Activated CD8-positive, alpha-beta memory T cell treated with anti-CD3 and anti-CD28 coated beads, Interleukin-2, amount 10 ng/mL, durations not matched to agents 7 days and 5 days (primary cell): Measurements from ENCODE around the gene ADCK1. TPM values are rescaled to one million over a fixed set of nuclear protein-coding genes. Genes with fewer than 3 reads are reported as not detected.

ENCODE experiments used
- ATAC-seq: fragments of 150-1000 bp; cut with Tn5 transposase; one replicate; pipeline ENCODE4 v1.10.0; 2021; ENCODE audit warnings: moderate library complexity
- CTCF ChIA-PET: fragments of 350-600 bp; sonication (Branson Sonifier 250); formaldehyde crosslinking; loops from one replicate; lab custom pipeline; 2021; ENCODE audit warnings: antibody characterized with exemption; lab: Charles Lee
- DNase-seq: peaks from one replicate; pipeline ENCODE4 v3.0.0-alpha.2; 2020
- H3K27ac Mint-ChIP-seq: one replicate; pipeline ENCODE4 v1.8.0; 2021; ENCODE audit warnings: mild to moderate bottlenecking, mixed read lengths
- H3K27me3 Mint-ChIP-seq: one replicate; pipeline ENCODE4 v1.8.0; 2021; ENCODE audit warnings: mixed read lengths
- H3K36me3 Mint-ChIP-seq: one replicate; pipeline ENCODE4 v1.8.0; 2021; ENCODE audit warnings: mild to moderate bottlenecking, mixed read lengths
- H3K4me1 Mint-ChIP-seq: one replicate; pipeline ENCODE4 v1.8.0; 2021; ENCODE audit warnings: mixed read lengths
- H3K4me3 Mint-ChIP-seq: one replicate; pipeline ENCODE4 v1.8.0; 2021; ENCODE audit warnings: mild to moderate bottlenecking, moderate library complexity, mixed read lengths
- H3K9me3 Mint-ChIP-seq: one replicate; pipeline ENCODE4 v1.8.0; 2022; ENCODE audit warnings: low read depth, mixed read lengths
- total RNA-seq, 2 experiments: library from RNA; stranded (reverse); gene quantifications; one replicate each; pipeline ENCODE4 v1.2.3, GENCODE V29; 2021

The ADCK1 gene
- total RNA-seq, 2 experiments from 2014 or later = 2.5 to 3.5 TPM

DNA sequence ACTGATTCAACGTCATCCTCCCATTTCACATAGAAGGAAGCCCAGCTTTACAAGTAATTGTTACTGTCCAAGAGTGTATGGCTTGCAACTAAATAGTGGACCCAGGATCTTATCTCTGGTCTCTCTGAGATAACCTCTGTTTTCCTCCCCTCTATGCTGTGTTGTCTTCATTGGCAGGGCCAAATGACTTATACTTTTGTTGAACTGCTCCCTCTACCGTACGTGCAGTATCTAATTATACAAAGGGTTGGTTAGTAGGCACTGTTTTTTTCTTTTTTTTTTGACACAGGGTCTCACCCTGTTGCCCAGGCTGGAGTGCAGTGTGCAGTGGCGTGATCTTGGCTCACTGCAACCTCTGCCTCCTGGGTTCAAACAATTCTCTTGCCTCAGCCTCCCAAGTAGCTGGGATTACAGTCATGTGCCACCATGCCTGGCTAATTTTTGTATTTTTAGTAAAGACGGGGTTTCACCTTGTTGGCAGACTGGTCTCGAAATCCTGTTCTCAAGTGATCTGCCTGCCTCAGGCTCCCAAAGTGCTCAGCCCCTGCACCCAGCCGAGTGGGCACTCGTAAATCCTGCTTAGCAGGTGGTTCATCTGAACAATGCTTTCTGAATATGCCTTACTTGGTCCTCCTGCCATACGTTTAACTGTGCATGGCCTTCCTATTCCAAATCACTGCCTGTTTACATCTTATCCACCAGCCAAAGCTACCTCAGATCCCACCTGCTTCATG is 162.1 kb downstream of the ADCK1 start:
- CTCF ChIA-PET = no interaction called here
- peaks cover 18% of the 10 kb centered on the region for H3K27me3 Mint-ChIP-seq
- no peak overlapping the region for H3K4me3 Mint-ChIP-seq
- DNase-seq (no peak), ATAC-seq (no peak)
- no peaks in the 10 kb centered on the region for H3K36me3 Mint-ChIP-seq
- H3K27ac Mint-ChIP-seq = no peak overlapping the region
- peaks cover 3% of the 10 kb centered on the region for H3K4me1 Mint-ChIP-seq
- H3K9me3 Mint-ChIP-seq = no peaks in the 10 kb centered on the region

DNA sequence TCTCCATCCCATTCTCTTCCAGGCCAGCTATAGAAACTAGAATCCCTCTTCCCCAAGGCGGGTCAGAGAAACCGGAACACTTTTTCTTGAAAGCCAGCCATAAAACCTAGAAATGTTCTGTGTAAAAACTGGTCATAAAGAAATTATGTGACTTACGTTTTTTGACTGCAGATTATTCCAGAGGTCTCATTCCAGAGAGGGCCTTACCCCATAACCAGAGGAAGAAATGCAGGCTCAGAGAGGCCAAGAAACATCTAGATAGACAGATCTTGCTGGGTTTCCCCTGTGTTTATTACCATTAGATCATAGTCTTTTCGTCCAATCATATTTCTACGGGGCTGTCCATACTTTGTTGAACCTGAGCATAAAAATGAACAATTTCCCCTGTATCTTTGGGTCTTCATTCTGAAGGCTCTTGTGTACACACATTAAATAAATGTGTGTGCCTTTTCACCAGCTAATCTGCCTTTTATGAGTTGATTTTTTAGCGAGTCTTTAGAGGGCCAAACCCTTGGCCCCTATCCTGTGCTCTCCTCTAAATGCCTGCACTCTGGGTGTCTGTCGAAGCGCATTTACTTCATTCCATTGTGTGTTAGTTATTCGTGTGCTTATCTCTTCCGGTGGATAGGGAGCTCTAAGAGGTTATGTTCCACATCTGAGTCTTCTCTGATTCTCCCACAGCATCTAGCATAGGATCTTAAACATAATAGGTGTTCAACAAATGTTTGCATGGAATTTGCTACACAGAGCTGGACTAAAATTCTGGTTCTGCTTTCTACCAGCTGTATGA is 163.0 kb downstream of the ADCK1 start:
- Mint-ChIP-seq H3K4me3 (no peak overlapping the region), H3K4me1 (peaks cover 3% of the 10 kb centered on the region), H3K9me3 (no peaks in the 10 kb centered on the region), H3K27me3 (peaks cover 19% of the 10 kb centered on the region), H3K36me3 (no peaks in the 10 kb centered on the region), H3K27ac (no peak overlapping the region)
- ATAC-seq (no peak), DNase-seq (no peak)
- CTCF ChIA-PET = no interaction called here

DNA sequence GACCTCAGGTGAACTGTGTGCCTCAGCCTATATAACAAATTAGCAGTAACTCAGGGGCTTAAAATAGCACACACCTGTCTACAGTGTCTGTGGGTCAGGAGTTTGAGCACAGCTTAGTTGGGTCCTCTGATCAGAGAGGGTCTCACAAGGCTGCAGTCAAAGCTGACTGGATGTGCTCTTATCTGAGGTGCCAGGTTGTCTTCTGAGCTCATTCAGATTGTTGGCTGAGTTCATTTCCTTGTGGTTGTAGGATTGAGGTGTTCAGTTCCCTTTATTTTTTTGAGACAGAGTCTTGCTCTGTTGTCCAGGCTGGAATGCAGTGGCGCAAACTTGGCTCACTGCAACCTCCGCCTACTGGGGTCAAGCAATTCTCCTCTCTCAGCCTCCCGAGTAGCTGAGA is 164.7 kb downstream of the ADCK1 start:
- no peak for ATAC-seq
- Mint-ChIP-seq H3K4me1 (peaks cover 3% of the 10 kb centered on the region), H3K27ac (no peak overlapping the region), H3K4me3 (no peak overlapping the region), H3K36me3 (no peaks in the 10 kb centered on the region), H3K27me3 (peaks cover 23% of the 10 kb centered on the region), H3K9me3 (no peaks in the 10 kb centered on the region)
- no peak for DNase-seq
- CTCF ChIA-PET = no interaction called here

DNA sequence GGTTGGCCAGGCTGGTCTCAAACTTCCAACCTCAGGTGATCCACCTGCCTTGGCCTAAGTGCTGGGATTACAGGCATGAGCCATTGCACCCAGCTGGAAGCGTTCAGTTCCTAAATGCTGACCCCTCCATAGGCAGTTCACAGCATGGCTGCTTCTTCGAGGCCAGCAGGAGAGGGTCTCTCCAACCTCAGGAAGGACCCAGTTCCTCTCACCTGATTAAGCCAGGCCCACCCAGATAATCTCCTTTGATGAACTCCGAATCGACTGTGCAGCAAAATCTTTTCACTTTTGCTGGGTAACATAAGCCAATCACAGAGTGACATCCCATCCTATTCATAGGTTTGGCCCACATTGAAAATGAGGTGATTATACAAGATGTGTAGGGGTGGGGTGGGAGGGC is 165.1 kb downstream of the ADCK1 start:
- no peak for ATAC-seq
- Mint-ChIP-seq H3K27me3 (peaks cover 23% of the 10 kb centered on the region), H3K36me3 (no peaks in the 10 kb centered on the region), H3K27ac (no peak overlapping the region), H3K9me3 (no peaks in the 10 kb centered on the region), H3K4me1 (peaks cover 3% of the 10 kb centered on the region), H3K4me3 (no peak overlapping the region)
- DNase-seq = no peak
- CTCF ChIA-PET = no interaction called here

DNA sequence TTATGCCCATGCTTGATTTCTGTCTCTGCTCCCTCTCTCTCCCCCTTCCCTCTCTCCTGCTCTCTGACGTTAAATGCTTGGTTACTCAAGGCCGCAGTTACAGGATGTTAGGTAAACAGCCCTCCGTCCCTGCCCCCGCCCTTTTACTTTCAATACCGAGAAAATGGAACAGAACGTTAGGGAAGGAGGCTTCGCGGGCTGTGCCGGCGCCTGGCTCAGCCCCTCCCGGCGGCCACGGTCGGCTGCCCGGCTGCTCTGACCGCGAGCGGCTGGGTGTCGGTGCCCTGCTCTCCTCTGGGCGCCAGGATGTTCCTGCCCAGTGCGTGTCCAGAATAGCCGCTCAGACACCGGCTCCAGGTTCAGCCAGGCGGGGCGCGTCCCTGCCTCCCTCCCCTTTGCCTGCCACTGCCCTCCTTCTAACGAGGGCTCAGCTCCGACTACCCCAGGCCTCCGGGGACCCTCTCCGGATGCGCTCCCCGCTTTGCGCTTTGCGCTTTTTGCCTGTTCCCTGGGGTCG is 166.1 kb downstream of the ADCK1 start:
- DNase-seq (peak; percentile 67), ATAC-seq (peak; percentile 86)
- Mint-ChIP-seq H3K4me3 (peak overlapping the region; percentile 48), H3K36me3 (no peaks in the 10 kb centered on the region), H3K27me3 (peaks cover 26% of the 10 kb centered on the region), H3K4me1 (peaks cover 3% of the 10 kb centered on the region), H3K27ac (peak overlapping the region; percentile 38), H3K9me3 (no peaks in the 10 kb centered on the region)
- CTCF ChIA-PET = no interaction called here

DNA sequence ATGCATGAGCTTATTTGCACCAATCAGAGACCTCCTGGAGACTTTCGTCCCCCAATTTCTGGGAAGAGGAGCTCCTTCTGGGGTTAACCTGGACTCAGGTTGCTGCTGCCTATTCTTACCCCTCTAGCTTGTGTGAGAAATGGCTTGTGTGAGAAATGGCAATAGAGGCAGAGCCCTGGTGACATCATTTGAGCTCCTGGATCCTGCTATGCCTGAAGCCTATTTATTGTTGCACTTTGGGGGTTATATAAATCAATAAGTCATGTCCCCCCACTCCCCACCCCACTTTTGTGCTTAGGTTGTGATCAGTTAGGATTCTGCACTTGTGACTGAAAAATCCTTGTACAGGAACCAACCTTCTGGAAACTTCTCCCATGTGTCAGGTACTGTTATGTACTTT is 167.2 kb downstream of the ADCK1 start:
- peaks cover 27% of the 10 kb centered on the region for H3K27me3 Mint-ChIP-seq
- CTCF ChIA-PET = interaction anchor here (0.6 kb wide), 1 partner anchor 152 kb away, joined by 3 read pairs; no protein-coding TSS in a partner anchor
- no peak overlapping the region for H3K27ac Mint-ChIP-seq
- no peak for DNase-seq
- no peaks in the 10 kb centered on the region for H3K9me3 Mint-ChIP-seq
- peaks cover 3% of the 10 kb centered on the region for H3K4me1 Mint-ChIP-seq
- H3K36me3 Mint-ChIP-seq = no peaks in the 10 kb centered on the region
- H3K4me3 Mint-ChIP-seq = no peak overlapping the region
- no peak for ATAC-seq

DNA sequence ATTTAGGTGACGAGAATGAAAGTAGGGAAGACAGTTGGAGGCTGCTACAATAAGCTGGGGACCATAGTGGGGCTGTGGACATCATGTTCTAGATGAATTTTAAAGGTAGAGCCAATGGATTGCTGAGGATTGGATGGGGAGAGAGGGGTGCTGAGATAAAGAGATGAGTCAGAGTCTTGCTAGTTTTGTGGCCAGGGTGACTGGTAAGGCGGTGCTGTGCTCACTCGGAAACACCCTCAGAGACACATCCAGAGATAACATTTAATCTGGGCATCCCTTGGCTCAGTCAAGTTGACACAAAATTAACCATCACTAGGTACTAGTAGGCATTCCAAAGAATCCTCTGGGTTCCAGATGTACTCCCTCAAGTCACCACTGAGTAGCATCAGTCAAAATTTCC is 170.7 kb downstream of the ADCK1 start:
- H3K4me1 Mint-ChIP-seq = peaks cover 2% of the 10 kb centered on the region

DNA sequence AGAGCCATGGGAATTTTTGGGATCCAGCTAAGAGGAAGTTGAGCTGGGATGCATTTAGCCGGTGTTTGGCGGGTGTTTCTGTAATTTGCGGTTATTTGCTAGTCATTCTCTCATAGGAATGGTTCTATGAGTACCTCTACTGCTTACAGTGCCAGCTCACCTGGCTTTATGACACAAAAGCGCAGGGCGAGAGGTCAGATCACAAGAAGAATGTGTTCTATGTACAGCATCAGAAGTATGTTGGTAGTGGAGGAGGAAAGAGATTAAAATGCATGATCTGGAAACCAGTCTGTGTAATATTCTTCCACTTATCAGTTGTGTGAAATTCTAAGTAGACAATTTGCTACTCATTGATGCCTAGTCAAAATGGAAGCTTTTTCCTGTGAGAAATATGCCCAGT is 173.3 kb downstream of the ADCK1 start:
- ATAC-seq (no peak), DNase-seq (no peak)
- H3K4me1 Mint-ChIP-seq = no peaks in the 10 kb centered on the region
- CTCF ChIA-PET = no interaction called here
- H3K27me3 Mint-ChIP-seq = peaks cover 21% of the 10 kb centered on the region
- no peaks in the 10 kb centered on the region for H3K9me3 Mint-ChIP-seq
- no peaks in the 10 kb centered on the region for H3K36me3 Mint-ChIP-seq
- H3K4me3 Mint-ChIP-seq = no peak overlapping the region
- H3K27ac Mint-ChIP-seq = no peak overlapping the region

More for the DNA sequence above, 170.7 kb downstream of the ADCK1 start:
- H3K4me3 Mint-ChIP-seq = no peak overlapping the region
- CTCF ChIA-PET = no interaction called here
- H3K27me3 Mint-ChIP-seq = peaks cover 30% of the 10 kb centered on the region
- no peaks in the 10 kb centered on the region for H3K9me3 Mint-ChIP-seq
- no peak overlapping the region for H3K27ac Mint-ChIP-seq
- ATAC-seq (no peak), DNase-seq (no peak)
- H3K36me3 Mint-ChIP-seq = no peaks in the 10 kb centered on the region

DNA sequence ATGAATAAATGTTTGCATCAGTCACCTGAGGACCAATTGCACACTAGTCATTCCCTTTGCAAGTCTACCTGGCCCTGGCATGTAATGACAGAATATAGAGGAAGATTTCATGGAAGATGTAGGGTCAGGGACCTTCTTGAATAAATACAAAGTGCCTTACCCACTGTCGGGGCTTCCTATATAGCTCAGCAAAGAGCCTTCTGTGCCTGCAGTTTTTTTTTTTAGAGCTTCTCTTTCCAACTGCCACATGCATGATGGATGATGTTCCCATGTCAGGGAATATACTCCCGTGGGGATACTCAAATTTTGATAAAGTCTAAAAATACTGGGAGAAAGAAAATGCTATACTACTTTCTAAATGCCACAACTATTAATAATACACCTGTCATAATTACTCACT is 176.7 kb downstream of the ADCK1 start:
- Mint-ChIP-seq H3K36me3 (no peaks in the 10 kb centered on the region), H3K27me3 (peaks cover 35% of the 10 kb centered on the region), H3K4me3 (no peak overlapping the region), H3K4me1 (peaks cover 2% of the 10 kb centered on the region), H3K9me3 (no peaks in the 10 kb centered on the region), H3K27ac (no peak overlapping the region)
- CTCF ChIA-PET = no interaction called here
- ATAC-seq (no peak), DNase-seq (no peak)

DNA sequence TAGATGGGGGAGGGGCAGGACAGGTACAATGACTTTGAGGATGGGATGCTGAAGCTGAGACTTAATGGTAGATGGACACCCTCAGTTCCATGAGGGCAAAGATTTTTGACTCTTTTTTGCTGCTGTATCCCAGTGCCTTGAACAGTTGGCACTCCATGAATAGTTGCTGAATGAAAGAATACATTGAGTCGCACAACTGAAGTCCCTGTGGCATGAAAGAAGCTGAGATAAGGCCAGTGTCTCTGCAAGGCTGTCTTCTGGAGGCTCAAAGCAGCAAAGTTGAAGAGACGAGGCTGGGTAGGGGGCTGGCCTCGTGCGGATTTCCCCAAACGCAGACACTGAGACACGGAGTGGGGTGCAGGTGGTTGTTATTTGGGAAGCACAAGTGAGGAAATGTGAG is 179.3 kb downstream of the ADCK1 start:
- H3K27me3 Mint-ChIP-seq = peaks cover 30% of the 10 kb centered on the region
- H3K4me3 Mint-ChIP-seq = no peak overlapping the region
- ATAC-seq (no peak), DNase-seq (no peak)
- CTCF ChIA-PET = no interaction called here
- H3K36me3 Mint-ChIP-seq = no peaks in the 10 kb centered on the region
- H3K4me1 Mint-ChIP-seq = peaks cover 2% of the 10 kb centered on the region
- no peaks in the 10 kb centered on the region for H3K9me3 Mint-ChIP-seq
- no peak overlapping the region for H3K27ac Mint-ChIP-seq

DNA sequence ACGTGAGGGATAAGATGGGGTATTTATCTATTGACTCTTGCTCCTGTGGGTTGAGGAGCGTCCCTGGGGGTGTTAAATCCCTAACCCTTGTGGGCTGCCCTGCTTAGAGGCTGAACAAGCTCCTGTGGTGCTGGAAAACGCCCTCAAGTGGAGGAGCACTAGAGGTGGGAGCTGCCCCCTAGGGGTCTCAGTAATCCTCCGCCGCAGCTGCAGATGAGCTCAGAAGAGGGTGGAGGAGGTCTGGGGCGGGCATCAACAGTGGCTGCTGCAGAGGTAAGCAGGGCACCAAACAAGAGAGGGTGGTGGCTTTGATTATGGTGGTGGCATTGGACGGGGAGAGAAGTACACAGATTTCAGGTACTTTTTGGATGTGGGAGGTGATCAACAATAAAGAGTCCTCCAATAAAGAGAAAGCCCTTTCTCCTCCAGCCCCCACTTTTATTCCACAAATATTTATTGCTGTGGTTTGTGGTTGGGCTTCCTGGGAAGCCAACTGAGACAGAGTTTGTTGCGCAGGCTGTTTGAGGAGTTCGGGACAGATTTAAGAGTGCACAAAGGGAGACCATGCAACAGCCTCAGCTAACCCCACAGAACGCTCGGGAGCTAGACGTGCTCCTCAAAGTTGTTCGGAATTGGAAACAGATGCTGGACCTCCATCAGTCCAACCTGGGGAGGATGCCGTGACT is 179.9 kb downstream of the ADCK1 start:
- CTCF ChIA-PET = no interaction called here
- DNase-seq = no peak
- no peak for ATAC-seq
- Mint-ChIP-seq H3K36me3 (no peaks in the 10 kb centered on the region), H3K27ac (no peak overlapping the region), H3K4me1 (peaks cover 2% of the 10 kb centered on the region), H3K4me3 (no peak overlapping the region), H3K27me3 (peaks cover 29% of the 10 kb centered on the region), H3K9me3 (no peaks in the 10 kb centered on the region)

DNA sequence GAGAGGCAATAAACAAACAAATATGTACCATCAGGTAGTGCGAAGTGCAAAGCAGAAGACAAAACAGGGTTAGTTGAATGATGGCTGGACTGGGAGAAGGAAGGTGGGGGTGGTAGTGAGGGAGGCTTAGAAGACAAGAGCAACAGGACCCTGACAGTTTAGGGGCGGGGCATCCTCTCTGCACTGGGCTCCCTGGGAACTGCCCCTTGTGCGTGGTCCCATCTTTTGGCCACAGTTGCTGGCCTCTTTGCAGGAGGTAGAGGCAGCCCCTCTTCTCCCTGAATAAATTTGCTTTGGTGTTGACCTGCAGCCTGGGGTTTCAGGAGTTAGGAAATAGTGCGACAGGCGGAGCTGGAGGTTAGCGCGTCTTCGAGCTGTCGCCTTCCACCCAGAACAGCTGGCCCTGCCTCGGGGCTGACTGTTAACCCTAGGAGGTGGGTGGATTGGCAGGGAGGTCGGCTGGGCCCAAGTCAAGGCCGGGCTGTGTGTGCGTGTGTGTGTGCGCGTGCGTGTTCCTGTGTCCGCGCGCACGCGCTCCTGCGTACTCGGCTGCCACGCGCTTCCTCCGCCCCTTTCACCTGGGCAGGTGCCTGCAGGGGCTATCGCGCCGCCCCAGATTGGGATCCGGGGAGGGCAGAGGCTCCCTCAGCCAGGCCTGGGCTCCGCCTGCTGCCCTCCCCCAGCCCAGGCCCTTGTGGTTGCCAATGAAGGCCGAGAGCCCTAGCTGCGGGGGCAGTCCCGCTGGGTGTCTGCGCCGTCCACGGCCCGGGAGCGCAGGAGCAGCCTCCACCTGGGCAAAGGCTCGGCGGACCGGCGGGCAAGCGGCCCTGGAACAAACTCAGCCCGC is 180.8 kb downstream of the ADCK1 start:
- no peak overlapping the region for H3K4me3 Mint-ChIP-seq
- CTCF ChIA-PET = no interaction called here
- H3K36me3 Mint-ChIP-seq = no peaks in the 10 kb centered on the region
- H3K27ac Mint-ChIP-seq = no peak overlapping the region
- no peak for DNase-seq
- no peaks in the 10 kb centered on the region for H3K9me3 Mint-ChIP-seq
- peaks cover 6% of the 10 kb centered on the region for H3K4me1 Mint-ChIP-seq
- H3K27me3 Mint-ChIP-seq = peaks cover 29% of the 10 kb centered on the region
- no peak for ATAC-seq
